WERI-Rb-1 (cell line): Measurements from ENCODE around the gene DAO.

Source experiments
- DNase-seq: peaks from one replicate; pipeline ENCODE4 v3.0.0-alpha.2; 2020
- H3K27ac ChIP-seq: fragments of 250-450 bp; sonication (Bioruptor Pico); 2 replicates; pipeline ENCODE4 v1.5.1; 2020; ENCODE audit warnings: mild to moderate bottlenecking, moderate library complexity
- H3K27me3 ChIP-seq: fragments of 250-450 bp; sonication (Bioruptor Pico); 2 replicates; pipeline ENCODE4 v1.5.1; 2021; ENCODE audit warnings: mild to moderate bottlenecking, low read depth, moderate library complexity; ENCODE audit not compliant: insufficient read depth, severe bottlenecking
- H3K36me3 ChIP-seq: fragments of 250-450 bp; sonication (Bioruptor Pico); 2 replicates; pipeline ENCODE4 v1.5.1; 2020; ENCODE audit warnings: mild to moderate bottlenecking, moderate library complexity
- H3K4me3 ChIP-seq: 2 replicates; pipeline ENCODE4 v1.5.1; 2011; ENCODE audit warnings: low read depth, mild to moderate bottlenecking, control low read depth, low read length
- H3K9me3 ChIP-seq: fragments of 250-450 bp; sonication (Bioruptor Pico); 2 replicates; pipeline ENCODE4 v1.5.1; 2021; ENCODE audit warnings: mild to moderate bottlenecking, moderate library complexity; ENCODE audit not compliant: severe bottlenecking
- CTCF ChIP-seq: IDR thresholded peaks from 2 replicates; pipeline ENCODE4 v1.5.1; 2011; ENCODE audit warnings: low read depth, mild to moderate bottlenecking, control low read depth, inconsistent platforms, low read length

The DAO gene

GRCh38 chr12:108896817-108897216 lies 16.9 kb downstream of the DAO start:
- Histone ChIP-seq H3K4me3 (no peak overlapping the region), H3K36me3 (no peaks in the 10 kb centered on the region; the same call in 1 of the 2 replicates), H3K27ac (no peak overlapping the region), H3K9me3 (no peaks in the 10 kb centered on the region), H3K27me3 (no peaks in the 10 kb centered on the region)
- no peak for DNase-seq
- TF ChIP-seq CTCF = no peak

- no peaks in the 10 kb centered on the region for H3K27me3 ChIP-seq
- no peak for DNase-seq
- H3K9me3 ChIP-seq = no peaks in the 10 kb centered on the region
- no peak overlapping the region for H3K4me3 ChIP-seq
- no peak for TF ChIP-seq CTCF
- H3K27ac ChIP-seq = no peak overlapping the region
- no peaks in the 10 kb centered on the region; the same call in 1 of the 2 replicates for H3K36me3 ChIP-seq
Observed at GRCh38 chr12:108899145-108899544, 19.3 kb downstream of the DAO start.

GRCh38 chr12:108905725-108906124 lies 25.8 kb downstream of the DAO start:
- Histone ChIP-seq H3K27ac (no peak overlapping the region), H3K9me3 (no peaks in the 10 kb centered on the region), H3K36me3 (no peaks in the 10 kb centered on the region), H3K4me3 (no peak overlapping the region), H3K27me3 (no peaks in the 10 kb centered on the region)
- DNase-seq = no peak
- TF ChIP-seq CTCF = no peak

- Histone ChIP-seq H3K9me3 (no peaks in the 10 kb centered on the region), H3K27ac (no peak overlapping the region), H3K36me3 (no peaks in the 10 kb centered on the region), H3K4me3 (no peak overlapping the region), H3K27me3 (no peaks in the 10 kb centered on the region)
- TF ChIP-seq CTCF = no peak
- DNase-seq = no peak
Observed at GRCh38 chr12:108906971-108907370, 27.1 kb downstream of the DAO start.

GRCh38 chr12:108907839-108908351 lies 28.0 kb downstream of the DAO start:
- DNase-seq = no peak
- H3K27me3 ChIP-seq = no peaks in the 10 kb centered on the region
- H3K4me3 ChIP-seq = no peak overlapping the region
- no peak overlapping the region for H3K27ac ChIP-seq
- H3K36me3 ChIP-seq = no peaks in the 10 kb centered on the region
- H3K9me3 ChIP-seq = no peaks in the 10 kb centered on the region
- no peak for TF ChIP-seq CTCF

GRCh38 chr12:108910336-108910735 lies 30.4 kb downstream of the DAO start:
- Histone ChIP-seq H3K27ac (no peak overlapping the region), H3K9me3 (no peaks in the 10 kb centered on the region), H3K4me3 (no peak overlapping the region), H3K36me3 (no peaks in the 10 kb centered on the region), H3K27me3 (no peaks in the 10 kb centered on the region)
- DNase-seq = no peak
- TF ChIP-seq CTCF = no peak
